HepG2 (cell line): ENCODE results near the gene C1QTNF1. TPM values are rescaled to one million over a fixed set of nuclear protein-coding genes. Genes with fewer than 3 reads are reported as not detected.

ENCODE experiments used
- BCL3 ChIP-seq: sonication (generic); formaldehyde crosslinking; IDR thresholded peaks from 2 replicates; pipeline ENCODE4 v1.5.1; 2020; ENCODE audit warnings: mild to moderate bottlenecking, missing genetic modification reagents, moderate library complexity
- GZF1 ChIP-seq: sonication (generic); formaldehyde crosslinking; IDR thresholded peaks from 2 replicates; pipeline ENCODE4 v1.5.1; 2020; ENCODE audit warnings: mild to moderate bottlenecking, missing genetic modification reagents
- JUND ChIP-seq: sonication (generic); formaldehyde crosslinking; IDR thresholded peaks from 2 replicates; pipeline ENCODE4 v1.8.0; 2022; ENCODE audit warnings: mild to moderate bottlenecking, missing genetic modification reagents
- KDM2A ChIP-seq: sonication (generic); formaldehyde crosslinking; IDR thresholded peaks from 2 replicates; pipeline ENCODE4 v1.4.0; 2020; ENCODE audit warnings: low read depth, missing genetic modification reagents, borderline replicate concordance
- MAF1 ChIP-seq: sonication (generic); formaldehyde crosslinking; IDR thresholded peaks from 2 replicates; pipeline ENCODE4 v1.5.0; 2020; ENCODE audit warnings: missing genetic modification reagents, borderline replicate concordance
- MXD3 ChIP-seq: IDR thresholded peaks from 2 replicates; pipeline ENCODE4 v1.6.1; 2016; ENCODE audit warnings: mild to moderate bottlenecking, missing biosample characterization, missing genetic modification reagents
- NCOA1 ChIP-seq: sonication (generic); formaldehyde crosslinking; IDR thresholded peaks from 2 replicates; pipeline ENCODE4 v1.9.0; 2021; ENCODE audit warnings: missing genetic modification reagents
- NFKB2 ChIP-seq: sonication (generic); formaldehyde crosslinking; IDR thresholded peaks from 2 replicates; pipeline ENCODE4 v1.4.0; 2020; ENCODE audit warnings: missing genetic modification reagents, borderline replicate concordance
- PRDM15 ChIP-seq: sonication (generic); formaldehyde crosslinking; IDR thresholded peaks from 2 replicates; pipeline ENCODE4 v1.4.0; 2020; ENCODE audit warnings: missing genetic modification reagents
- PTBP1 ChIP-seq: fragments of 200-400 bp; formaldehyde crosslinking; IDR thresholded peaks from 2 replicates; pipeline ENCODE4 v1.6.1; 2018; ENCODE audit warnings: low read length, low read depth; ENCODE audit not compliant: poor library complexity, severe bottlenecking
- TFE3 ChIP-seq: IDR thresholded peaks from 2 replicates; pipeline ENCODE4 v1.6.1; 2016
- TP53 ChIP-seq: sonication (generic); formaldehyde crosslinking; conservative IDR thresholded peaks from 2 replicates; pipeline ENCODE4 v1.4.0; 2020; ENCODE audit warnings: missing genetic modification reagents
- ZBTB25 ChIP-seq: IDR thresholded peaks from 2 replicates; pipeline ENCODE4 v1.6.1; 2018; ENCODE audit warnings: missing genetic modification reagents
- ZBTB26 ChIP-seq: IDR thresholded peaks from 2 replicates; pipeline ENCODE4 v1.6.1; 2016; ENCODE audit warnings: missing compliant biosample characterization, missing genetic modification reagents, borderline replicate concordance
- ZFP62 ChIP-seq: sonication (generic); formaldehyde crosslinking; IDR thresholded peaks from 2 replicates; pipeline ENCODE4 v1.4.0; 2020; ENCODE audit warnings: missing genetic modification reagents
- ZMYM4 ChIP-seq: sonication (generic); formaldehyde crosslinking; IDR thresholded peaks from 2 replicates; pipeline ENCODE4 v1.8.1; 2023; ENCODE audit warnings: mild to moderate bottlenecking, missing genetic modification reagents
- ZNF33B ChIP-seq: sonication (generic); formaldehyde crosslinking; IDR thresholded peaks from 2 replicates; pipeline ENCODE4 v1.5.1; 2020; ENCODE audit warnings: mild to moderate bottlenecking, missing genetic modification reagents
- ZNF598 ChIP-seq: sonication (generic); formaldehyde crosslinking; IDR thresholded peaks from 2 replicates; pipeline ENCODE4 v1.5.1; 2020; ENCODE audit warnings: mild to moderate bottlenecking, missing genetic modification reagents, borderline replicate concordance
- ZNF773 ChIP-seq: sonication (generic); formaldehyde crosslinking; IDR thresholded peaks from 2 replicates; pipeline ENCODE4 v1.4.0; 2020; ENCODE audit warnings: missing genetic modification reagents, borderline replicate concordance
- polyA plus RNA-seq, 8 experiments: library from polyadenylated mRNA; depleted of rRNA in 3 of 8; stranded (reverse) in 7 of 8; unstranded in 1 of 8; fragments of >200 nt; fragmentation: Illumina TruSeq in 4 of 8; extraction: Trizol in 4 of 8; gene quantifications; 2 replicates each; pipeline versions ENCODE4 v1.2.1 to v1.2.3, GENCODE V29; 2011 to 2016; ENCODE audit warnings: low read depth in 4 of 8, missing spikeins in 1 of 8, mixed read lengths in 1 of 8; ENCODE audit not compliant: insufficient read depth in 1 of 8
- total RNA-seq, 5 experiments: library from RNA; depleted of rRNA; stranded (reverse); fragments of >200 nt; fragmentation: Illumina TruSeq; extraction: Trizol; gene quantifications; 2 replicates each; pipeline ENCODE4 v1.2.3, GENCODE V29; 2016; ENCODE audit warnings: low read depth in 1 of 5

The C1QTNF1 gene
- total and polyA plus RNA-seq, 2 of the 13 experiments (the other 11 are each of a cell fraction or from before 2014, with no cell fraction given), result 0.18 to 0.86 TPM

- TF ChIP-seq ZBTB25 (CRISPR knock-in tag) (peak; percentile 65; the same call in 1 of the 2 replicates), PRDM15 (CRISPR knock-in tag) (no peak), ZBTB26 (CRISPR knock-in tag) (peak; percentile 72), NCOA1 (CRISPR knock-in tag) (peak; percentile 92), ZNF598 (CRISPR knock-in tag) (peak; percentile 67; the same call in 1 of the 2 replicates), ZMYM4 (peak; percentile 79), NFKB2 (CRISPR knock-in tag) (peak; percentile 35; the same call in 1 of the 2 replicates), BCL3 (no peak; the same call in none of the 2 replicates), PTBP1 (no peak), ZFP62 (CRISPR knock-in tag) (no peak), TP53 (CRISPR knock-in tag) (0 out of 2 replicates have a peak, but pooled peaks have one; percentile 24), TFE3 (CRISPR knock-in tag) (peak; percentile 44; the same call in 1 of the 2 replicates), ZNF773 (no peak), GZF1 (CRISPR knock-in tag) (no peak), KDM2A (CRISPR knock-in tag) (peak; percentile 79), ZNF33B (CRISPR knock-in tag) (peak; percentile 50; the same call in 1 of the 2 replicates), JUND (CRISPR knock-in tag) (peak; percentile 55), MXD3 (peak; percentile 15; the same call in 1 of the 2 replicates), MAF1 (CRISPR knock-in tag) (peak; percentile 85; the same call in 1 of the 2 replicates)
Measured at GRCh38 chr17:78979780-78980623, 44.0 kb upstream of the C1QTNF1 start, which contains the start of gene LGALS3BP (continued).
